ENCODE data around the gene GFM1.
"Not testable (repeated sequence)": the region's sequence is repeated elsewhere in the genome, so short reads cannot be mapped to it uniquely, and the experiment has no call there.

The GFM1 gene

GRCh38 chr3:158679547-158680000 is 35.2 kb downstream of the GFM1 start:
- DNase-seq = no peak

- no peak for DNase-seq
Measured at GRCh38 chr3:158680861-158681260, 36.5 kb downstream of the GFM1 start.

- no peak for DNase-seq
Measured at GRCh38 chr3:158683230-158683962, 39.1 kb downstream of the GFM1 start.

GRCh38 chr3:158685159-158685558 is 40.8 kb downstream of the GFM1 start:
- no peak for DNase-seq

- not testable (repeated sequence) for DNase-seq
Measured at GRCh38 chr3:158693866-158694456, 49.6 kb downstream of the GFM1 start.

GRCh38 chr3:158696618-158697017 is 52.3 kb downstream of the GFM1 start:
- no peak for DNase-seq

- DNase-seq = no peak
Measured at GRCh38 chr3:158700559-158700958, 56.2 kb downstream of the GFM1 start.

- DNase-seq = no peak
Measured at GRCh38 chr3:158701420-158702065, 57.2 kb downstream of the GFM1 start.

GRCh38 chr3:158702815-158703481 is 58.6 kb downstream of the GFM1 start:
- DNase-seq = no peak

- no peak for DNase-seq
Measured at GRCh38 chr3:158703566-158703965, 59.2 kb downstream of the GFM1 start.

- DNase-seq = no peak
Measured at GRCh38 chr3:158709666-158710083, 65.3 kb downstream of the GFM1 start.

- no peak for DNase-seq
Measured at GRCh38 chr3:158710601-158711000, 66.3 kb downstream of the GFM1 start.

- DNase-seq = no peak
Measured at GRCh38 chr3:158711886-158712285, 67.6 kb downstream of the GFM1 start.

- no peak for DNase-seq
Measured at GRCh38 chr3:158712443-158712842, 68.1 kb downstream of the GFM1 start.

- DNase-seq = no peak
Measured at GRCh38 chr3:158713094-158713499, 68.8 kb downstream of the GFM1 start.

- no peak for DNase-seq
Measured at GRCh38 chr3:158717576-158717975, 73.2 kb downstream of the GFM1 start.

- DNase-seq = no peak
Measured at GRCh38 chr3:158718490-158719170, 74.3 kb downstream of the GFM1 start.

GRCh38 chr3:158722108-158722507 is 77.8 kb downstream of the GFM1 start:
- no peak for DNase-seq

GRCh38 chr3:158723991-158724390 is 79.7 kb downstream of the GFM1 start:
- DNase-seq = no peak

GRCh38 chr3:158725348-158726011 is 81.2 kb downstream of the GFM1 start:
- peak in 1 of 2 experiments; percentile 27 for DNase-seq

- DNase-seq = peak; percentile 29 to 38
Measured at GRCh38 chr3:158727206-158728060, 83.1 kb downstream of the GFM1 start.
